ENCODE measurements around the gene LDHD. TPM values are rescaled to one million over a fixed set of nuclear protein-coding genes. Genes with fewer than 3 reads are reported as not detected.

Gene LDHD
- total and polyA plus RNA-seq, 2 of the 13 experiments (the other 11 are each of a cell fraction or from before 2014, with no cell fraction given) = 9.1 to 9.8 TPM

DNA sequence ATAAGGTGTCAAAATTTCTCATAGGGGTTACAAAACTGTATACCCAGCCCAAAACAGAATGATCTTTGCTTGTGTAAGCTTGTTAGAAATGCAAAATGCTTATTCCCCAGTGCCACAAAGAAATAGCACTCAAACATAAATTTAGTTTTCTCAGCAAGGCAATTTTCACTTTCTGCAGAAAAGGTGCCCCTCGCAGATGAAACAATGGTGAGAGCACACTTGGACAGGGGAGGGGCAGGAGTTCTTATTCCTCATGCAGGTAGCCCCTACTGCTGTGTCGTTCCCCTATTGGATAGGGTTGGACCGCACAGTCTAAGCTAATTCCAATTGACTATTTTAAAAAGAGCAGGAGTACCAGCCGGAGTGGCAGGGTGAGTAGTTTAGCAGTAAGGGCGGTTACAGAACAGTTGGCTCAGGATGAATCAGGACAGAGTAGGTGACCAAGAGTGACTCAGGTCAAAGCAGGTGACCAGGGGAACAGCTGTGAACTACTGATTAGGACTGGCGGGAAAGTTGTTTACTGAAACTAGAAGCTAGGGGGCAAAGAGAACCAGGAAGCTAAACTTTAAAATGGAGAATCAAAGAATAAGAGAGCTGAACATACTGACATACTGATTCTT is 5.5 kb upstream of the LDHD start (continued):
- TF ChIP-seq TFAP4 (IDR thresholded peaks at IDR 0.05; ENCODE audit: borderline replicate concordance, low read depth) = peak; percentile 81; the same call in 1 of the 2 replicates
- TF ChIP-seq UBTF (CRISPR knock-in tag; IDR thresholded peaks at IDR 0.05) = no peak
- peak; percentile 64; the same call in 1 of the 2 replicates for TF ChIP-seq CBX5 (CRISPR knock-in tag; IDR thresholded peaks at IDR 0.05; ENCODE audit: borderline replicate concordance)
- TF ChIP-seq KDM6A (CRISPR knock-in tag; IDR thresholded peaks at IDR 0.05; ENCODE audit: low read depth) = no peak
- peak; percentile 100 for TF ChIP-seq ZNF562 (CRISPR knock-in tag; IDR thresholded peaks at IDR 0.05; ENCODE audit: borderline replicate concordance)
- no peak for TF ChIP-seq ARID4A (CRISPR knock-in tag; IDR thresholded peaks at IDR 0.05; ENCODE audit: borderline replicate concordance)
- TF ChIP-seq, protein P1, sequence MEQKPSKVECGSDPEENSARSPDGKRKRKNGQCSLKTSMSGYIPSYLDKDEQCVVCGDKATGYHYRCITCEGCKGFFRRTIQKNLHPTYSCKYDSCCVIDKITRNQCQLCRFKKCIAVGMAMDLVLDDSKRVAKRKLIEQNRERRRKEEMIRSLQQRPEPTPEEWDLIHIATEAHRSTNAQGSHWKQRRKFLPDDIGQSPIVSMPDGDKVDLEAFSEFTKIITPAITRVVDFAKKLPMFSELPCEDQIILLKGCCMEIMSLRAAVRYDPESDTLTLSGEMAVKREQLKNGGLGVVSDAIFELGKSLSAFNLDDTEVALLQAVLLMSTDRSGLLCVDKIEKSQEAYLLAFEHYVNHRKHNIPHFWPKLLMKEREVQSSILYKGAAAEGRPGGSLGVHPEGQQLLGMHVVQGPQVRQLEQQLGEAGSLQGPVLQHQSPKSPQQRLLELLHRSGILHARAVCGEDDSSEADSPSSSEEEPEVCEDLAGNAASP (CRISPR knock-in tag; IDR thresholded peaks at IDR 0.05; ENCODE audit: borderline replicate concordance) = peak; percentile 27; the same call in 1 of the 2 replicates
- TF ChIP-seq, protein P2, sequence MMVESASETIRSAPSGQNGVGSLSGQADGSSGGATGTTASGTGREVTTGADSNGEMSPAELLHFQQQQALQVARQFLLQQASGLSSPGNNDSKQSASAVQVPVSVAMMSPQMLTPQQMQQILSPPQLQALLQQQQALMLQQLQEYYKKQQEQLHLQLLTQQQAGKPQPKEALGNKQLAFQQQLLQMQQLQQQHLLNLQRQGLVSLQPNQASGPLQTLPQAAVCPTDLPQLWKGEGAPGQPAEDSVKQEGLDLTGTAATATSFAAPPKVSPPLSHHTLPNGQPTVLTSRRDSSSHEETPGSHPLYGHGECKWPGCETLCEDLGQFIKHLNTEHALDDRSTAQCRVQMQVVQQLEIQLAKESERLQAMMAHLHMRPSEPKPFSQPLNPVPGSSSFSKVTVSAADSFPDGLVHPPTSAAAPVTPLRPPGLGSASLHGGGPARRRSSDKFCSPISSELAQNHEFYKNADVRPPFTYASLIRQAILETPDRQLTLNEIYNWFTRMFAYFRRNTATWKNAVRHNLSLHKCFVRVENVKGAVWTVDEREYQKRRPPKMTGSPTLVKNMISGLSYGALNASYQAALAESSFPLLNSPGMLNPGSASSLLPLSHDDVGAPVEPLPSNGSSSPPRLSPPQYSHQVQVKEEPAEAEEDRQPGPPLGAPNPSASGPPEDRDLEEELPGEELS (CRISPR knock-in tag; IDR thresholded peaks at IDR 0.05) = no peak
- TF ChIP-seq ZNF703 (CRISPR knock-in tag; IDR thresholded peaks at IDR 0.05; ENCODE audit: borderline replicate concordance) = no peak
- no peak for TF ChIP-seq ZNF543 (CRISPR knock-in tag; IDR thresholded peaks at IDR 0.05)
- no peak for TF ChIP-seq MATR3 (CRISPR knock-in tag; IDR thresholded peaks at IDR 0.05)
- TF ChIP-seq ZBTB33 (CRISPR knock-in tag; IDR thresholded peaks at IDR 0.05) = peak; percentile 97
- TF ChIP-seq TSC22D2 (CRISPR knock-in tag; IDR thresholded peaks at IDR 0.05; ENCODE audit: borderline replicate concordance) = no peak
- peak; percentile 44; the same call in 1 of the 2 replicates for TF ChIP-seq ZNF772 (CRISPR knock-in tag; IDR thresholded peaks at IDR 0.05)
- no peak for TF ChIP-seq ZNF549 (CRISPR knock-in tag; IDR thresholded peaks at IDR 0.05)
- no peak for TF ChIP-seq KAT7 (CRISPR knock-in tag; IDR thresholded peaks at IDR 0.05; ENCODE audit: borderline replicate concordance)
